Lower leg skin (tissue), 4 donors: ENCODE results near the gene OSCP1. TPM values are rescaled to one million over a fixed set of nuclear protein-coding genes. Genes with fewer than 3 reads are reported as not detected.

Experiments used
- DNase-seq, 2 donors: peaks; one replicate each; pipeline ENCODE4 v3.0.0-alpha.2; 2019; ENCODE audit warnings: low spot score in 2 of 2
- H3K4me3 ChIP-seq: fragments of 200-600 bp; sonication (generic); 2 replicates; pipeline ENCODE4 v1.5.1; 2017; ENCODE audit warnings: mild to moderate bottlenecking, low read depth; ENCODE audit not compliant: poor library complexity, severe bottlenecking
- POLR2A ChIP-seq, 2 donors: fragments of 450-650 bp; IDR thresholded peaks; one replicate each; pipeline ENCODE4 v1.6.1; 2016 to 2017; ENCODE audit warnings: antibody characterized with exemption in 2 of 2, mild to moderate bottlenecking in 1 of 2, moderate library complexity in 1 of 2
- WGBS, 2 donors: methylation state at CpG; one replicate each; pipeline ENCODE4 v1.1.5; 2018; 5-methylcytosine and 5-hydroxymethylcytosine counted together
- intact Hi-C: fragments of 100-400 bp; cut with DNase I; formaldehyde crosslinking; loops from one replicate; pipeline ENCODE4 v1.15.0; 2023; ENCODE audit warnings: low total_unique reads
- total RNA-seq, 4 donors: library from RNA; depleted of rRNA; stranded (reverse); fragments of >200 nt; gene quantifications; one replicate each; pipeline ENCODE4 v1.1.0, GENCODE V29; 2016
- TF ChIP-seq, protein P1 (sequence below), 3 donors: fragments of 450-650 bp; IDR thresholded peaks; one replicate each; pipeline ENCODE4 v1.5.1; 2016; ENCODE audit warnings: antibody characterized with exemption in 3 of 3, mild to moderate bottlenecking in 3 of 3, moderate library complexity in 2 of 3

The OSCP1 gene
- total RNA-seq, 4 donors from 2014 or later = 4.0 to 8.5 (median 4.8) TPM

DNA sequence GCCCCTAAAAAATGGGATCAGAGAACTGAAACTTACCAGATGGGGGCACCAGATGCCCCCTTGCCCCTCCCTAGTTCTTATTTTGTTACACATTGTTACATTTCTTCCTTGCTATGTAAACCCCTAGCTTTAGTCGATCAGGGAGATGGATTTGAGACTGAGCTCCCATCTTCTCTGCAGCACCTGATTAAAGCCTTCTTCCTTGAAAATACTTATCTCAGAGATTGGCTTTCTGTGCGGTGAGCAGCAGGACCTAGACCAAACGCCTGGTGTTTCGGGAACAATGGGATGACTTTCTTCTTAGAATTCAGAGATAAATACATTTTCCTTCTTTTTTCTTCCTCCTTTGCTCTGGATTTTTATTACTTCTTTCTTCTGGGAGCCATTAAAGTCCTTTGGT, 35.9 kb downstream of the OSCP1 start:
- 87% methylated on average over 4 of the region's 4 CpGs for WGBS, 2 donors
- intact Hi-C loops = no loop called here
- TF ChIP-seq POLR2A (IDR thresholded peaks at IDR 0.05) = no peak
- TF ChIP-seq, protein P1, sequence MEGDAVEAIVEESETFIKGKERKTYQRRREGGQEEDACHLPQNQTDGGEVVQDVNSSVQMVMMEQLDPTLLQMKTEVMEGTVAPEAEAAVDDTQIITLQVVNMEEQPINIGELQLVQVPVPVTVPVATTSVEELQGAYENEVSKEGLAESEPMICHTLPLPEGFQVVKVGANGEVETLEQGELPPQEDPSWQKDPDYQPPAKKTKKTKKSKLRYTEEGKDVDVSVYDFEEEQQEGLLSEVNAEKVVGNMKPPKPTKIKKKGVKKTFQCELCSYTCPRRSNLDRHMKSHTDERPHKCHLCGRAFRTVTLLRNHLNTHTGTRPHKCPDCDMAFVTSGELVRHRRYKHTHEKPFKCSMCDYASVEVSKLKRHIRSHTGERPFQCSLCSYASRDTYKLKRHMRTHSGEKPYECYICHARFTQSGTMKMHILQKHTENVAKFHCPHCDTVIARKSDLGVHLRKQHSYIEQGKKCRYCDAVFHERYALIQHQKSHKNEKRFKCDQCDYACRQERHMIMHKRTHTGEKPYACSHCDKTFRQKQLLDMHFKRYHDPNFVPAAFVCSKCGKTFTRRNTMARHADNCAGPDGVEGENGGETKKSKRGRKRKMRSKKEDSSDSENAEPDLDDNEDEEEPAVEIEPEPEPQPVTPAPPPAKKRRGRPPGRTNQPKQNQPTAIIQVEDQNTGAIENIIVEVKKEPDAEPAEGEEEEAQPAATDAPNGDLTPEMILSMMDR (IDR thresholded peaks at IDR 0.05) = no peak
- no peak overlapping the region for H3K4me3 ChIP-seq
- no peak for DNase-seq

DNA sequence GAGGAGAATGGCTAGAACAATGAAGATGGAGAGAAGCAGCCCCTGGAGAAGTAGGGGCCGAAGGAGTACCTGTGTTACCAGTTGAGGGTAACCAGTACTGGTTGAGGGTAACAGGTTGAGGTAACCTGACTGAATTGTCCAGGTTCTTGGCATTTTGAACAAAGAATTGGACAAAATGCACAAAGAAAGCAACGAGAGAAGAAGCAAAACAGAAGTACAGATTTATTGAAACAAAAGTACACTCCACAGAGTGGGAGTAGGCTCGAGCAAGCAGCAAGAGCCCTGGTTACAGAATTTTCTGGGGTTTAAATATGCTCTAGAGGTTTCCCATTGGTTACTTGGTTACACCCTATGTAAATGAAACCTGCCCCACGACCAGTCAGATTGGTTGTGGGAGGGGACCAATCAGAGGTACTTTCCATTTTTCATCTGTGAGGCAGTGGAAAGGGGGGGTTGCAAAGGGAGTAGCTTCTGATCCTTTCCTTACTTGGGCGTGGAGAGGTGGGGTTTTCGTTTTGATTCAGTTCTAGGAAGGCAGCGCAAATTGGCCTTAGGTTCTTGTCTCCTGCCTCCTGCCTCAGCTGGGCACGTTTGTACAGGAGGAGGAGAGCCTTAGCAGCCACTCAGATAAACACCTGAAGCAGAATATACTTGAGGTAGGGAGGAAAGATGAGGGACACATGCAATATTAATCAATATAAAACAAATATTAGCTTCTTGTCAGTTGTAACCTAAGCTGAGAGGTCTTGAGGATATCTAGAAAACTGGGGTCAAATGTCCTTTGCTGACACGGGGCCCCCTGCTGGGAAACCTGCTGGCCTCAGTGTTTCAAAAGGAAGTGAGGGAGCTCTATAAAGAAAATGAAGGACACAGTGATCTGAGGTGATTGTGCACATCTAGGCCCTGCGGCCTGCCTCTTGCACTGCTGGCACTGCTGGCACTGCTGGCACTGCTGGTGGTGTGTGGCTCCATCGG, 38.3 kb downstream of the OSCP1 start:
- no peak for TF ChIP-seq POLR2A (IDR thresholded peaks at IDR 0.05)
- TF ChIP-seq, protein P1 (IDR thresholded peaks at IDR 0.05) = no peak
- intact Hi-C loops = no loop called here
- no peak overlapping the region for H3K4me3 ChIP-seq
- WGBS, 2 donors = 58 to 60% methylated on average over 11 of the region's 11 CpGs
- DNase-seq = no peak

DNA sequence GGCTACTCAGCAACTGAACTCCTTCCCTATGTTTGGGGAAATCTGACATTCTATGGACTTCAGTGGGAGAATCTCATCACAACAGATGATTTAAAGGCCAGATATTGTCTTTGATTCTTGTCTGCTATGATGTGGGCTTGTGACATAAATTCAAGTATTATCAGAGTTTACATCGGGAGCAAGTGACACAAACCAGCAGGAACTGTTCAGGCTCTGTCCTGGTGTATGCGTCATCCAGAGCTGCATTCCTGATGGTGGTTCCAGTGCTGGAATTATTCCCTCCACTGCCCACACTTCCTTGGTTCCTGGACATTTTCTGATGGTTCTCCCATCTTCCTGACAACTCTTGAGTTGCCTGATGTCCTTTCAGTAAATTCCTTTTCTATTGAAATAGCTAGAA, 41.8 kb downstream of the OSCP1 start:
- H3K4me3 ChIP-seq = no peak overlapping the region
- DNase-seq = no peak
- WGBS, 2 donors = 66 to 78% methylated on average over 2 of the region's 2 CpGs
- TF ChIP-seq, protein P1 (IDR thresholded peaks at IDR 0.05) = no peak
- no peak for TF ChIP-seq POLR2A (IDR thresholded peaks at IDR 0.05)
- intact Hi-C loops = no loop called here

DNA sequence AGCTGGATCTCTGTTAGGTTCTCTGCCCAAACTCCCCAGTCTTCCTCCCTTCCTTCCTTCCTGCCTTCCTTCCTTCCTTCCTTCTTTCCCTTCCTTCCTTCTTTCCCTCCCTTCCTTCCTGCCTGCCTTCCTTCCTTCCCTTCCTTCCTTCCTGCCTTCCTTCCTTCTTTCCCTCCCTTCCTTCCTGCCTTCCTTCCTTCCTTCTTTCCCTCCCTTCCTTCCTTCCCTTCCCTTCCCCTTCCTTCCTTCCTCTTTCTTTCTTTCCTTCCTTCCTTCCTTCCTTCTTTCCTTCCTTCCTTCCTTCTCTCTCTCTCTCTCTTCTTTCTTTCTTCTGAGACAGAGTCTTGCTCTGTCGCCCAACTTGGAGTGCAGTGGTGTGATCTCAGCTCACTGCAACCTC, 43.8 kb downstream of the OSCP1 start:
- 96 to 100% methylated on average over 1 of the region's 1 CpG for WGBS, 2 donors
- DNase-seq = no peak
- H3K4me3 ChIP-seq = no peak overlapping the region
- intact Hi-C loops = no loop called here
- TF ChIP-seq, protein P1 (IDR thresholded peaks at IDR 0.05) = no peak
- TF ChIP-seq POLR2A (IDR thresholded peaks at IDR 0.05) = no peak

DNA sequence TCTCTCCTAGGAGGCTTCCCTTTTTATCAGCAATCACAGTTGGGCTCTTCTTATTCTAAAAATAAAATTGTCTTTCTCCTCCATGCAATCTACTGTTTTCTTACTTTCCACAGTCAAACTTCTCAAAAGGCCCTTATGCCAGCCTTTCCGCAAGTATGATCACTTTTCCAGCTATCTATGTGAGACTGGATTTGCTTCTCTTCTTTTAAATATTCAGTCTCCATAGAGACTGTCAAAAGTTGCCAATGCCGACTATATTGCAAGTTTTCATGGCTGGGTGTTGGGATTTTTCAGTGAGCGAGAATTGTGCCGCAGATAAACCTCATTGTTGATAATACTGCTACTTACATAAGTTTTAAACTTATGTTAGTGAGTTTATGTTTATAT, 47.8 kb downstream of the OSCP1 start:
- 91 to 92% methylated on average over 4 of the region's 4 CpGs for WGBS, 2 donors
- TF ChIP-seq POLR2A (IDR thresholded peaks at IDR 0.05) = no peak
- TF ChIP-seq, protein P1 (IDR thresholded peaks at IDR 0.05) = no peak
- H3K4me3 ChIP-seq = no peak overlapping the region
- intact Hi-C loops = no loop called here
- DNase-seq = no peak
